HT-29 (cell line): ENCODE results near the gene CSRP1. TPM values are rescaled to one million over a fixed set of nuclear protein-coding genes. Genes with fewer than 3 reads are reported as not detected.

Source experiments
- DNase-seq: peaks from one replicate; pipeline ENCODE4 v3.0.0-alpha.2; 2015; ENCODE audit warnings: low spot score
- total RNA-seq: library from RNA; depleted of rRNA; stranded (reverse); fragments of >200 nt; shearing (Covaris generic); gene quantifications from 2 replicates; pipeline ENCODE4 v1.2.3, GENCODE V29; 2014

Gene CSRP1
- total RNA-seq, 1 experiment from 2014 or later, result 183 TPM

- DNase-seq, result no peak
Measured at GRCh38 chr1:201513498-201514243, 6.7 kb upstream of the CSRP1 start.

- peak; percentile 49 for DNase-seq
Measured at GRCh38 chr1:201511941-201512539, 5.1 kb upstream of the CSRP1 start.

- no peak for DNase-seq
Measured at GRCh38 chr1:201511396-201511940, 4.5 kb upstream of the CSRP1 start.

- DNase-seq, result no peak
Measured at GRCh38 chr1:201510734-201511133, 3.8 kb upstream of the CSRP1 start.

- DNase-seq, result no peak
Measured at GRCh38 chr1:201509601-201510374, 2.9 kb upstream of the CSRP1 start.

- DNase-seq, result no peak
Measured at GRCh38 chr1:201508809-201509208, 1.9 kb upstream of the CSRP1 start.

GRCh38 chr1:201507360-201507675 is 395 bp upstream of the CSRP1 start:
- DNase-seq, result no peak

- no peak for DNase-seq
Measured at GRCh38 chr1:201506092-201506491, 831 bp downstream of the CSRP1 start.

GRCh38 chr1:201505503-201505890 is 1.4 kb downstream of the CSRP1 start:
- peak; percentile 65 for DNase-seq

- no peak for DNase-seq
Measured at GRCh38 chr1:201504799-201505502, 2.0 kb downstream of the CSRP1 start.

GRCh38 chr1:201504179-201504631 is 2.7 kb downstream of the CSRP1 start:
- DNase-seq, result no peak

GRCh38 chr1:201503397-201504176 is 3.3 kb downstream of the CSRP1 start:
- no peak for DNase-seq

GRCh38 chr1:201502511-201502857 is 4.4 kb downstream of the CSRP1 start:
- no peak for DNase-seq

- DNase-seq, result no peak
Measured at GRCh38 chr1:201501812-201502510, 5.0 kb downstream of the CSRP1 start.

- no peak for DNase-seq
Measured at GRCh38 chr1:201501144-201501543, 5.8 kb downstream of the CSRP1 start.

- DNase-seq, result no peak
Measured at GRCh38 chr1:201500670-201501120, 6.2 kb downstream of the CSRP1 start.

- no peak for DNase-seq
Measured at GRCh38 chr1:201499795-201500669, 6.9 kb downstream of the CSRP1 start.

- DNase-seq, result no peak
Measured at GRCh38 chr1:201499191-201499590, 7.7 kb downstream of the CSRP1 start.

- DNase-seq, result no peak
Measured at GRCh38 chr1:201498621-201499020, 8.3 kb downstream of the CSRP1 start.
